GM21381 (cell line): Measurements from ENCODE around the gene CMBL.
"Not testable (repeated sequence)": the region's sequence is repeated elsewhere in the genome, so short reads cannot be mapped to it uniquely, and the experiment has no call there.

Source experiments
- ATAC-seq: cut with Tn5 transposase; IDR thresholded peaks from one replicate; pipeline ENCODE4 v1.9.1; 2021; ENCODE audit warnings: mild to moderate bottlenecking, moderate library complexity; ENCODE audit not compliant: unreplicated experiment

CMBL gene

GRCh38 chr5:10307206-10308148 is at the start of gene CMBL:
TSS of gene CMBL (minus strand) at chr5:10307902. CDS start at chr5:10290762, 17,140 bp downstream.
- ATAC-seq: peak; percentile 88

GRCh38 chr5:10355071-10355889 is 47.6 kb upstream of the CMBL start:
- ATAC-seq: no peak

- peak; percentile 18 for ATAC-seq
Measured at GRCh38 chr5:10354048-10354872, 46.6 kb upstream of the CMBL start.

GRCh38 chr5:10353241-10354047 is 45.7 kb upstream of the CMBL start, which contains the start of gene MARCHF6:
TSS of gene MARCHF6 (plus strand) at chr5:10353695. CDS start at chr5:10353899, 204 bp downstream.
- peak; percentile 90 for ATAC-seq

GRCh38 chr5:10352430-10353240 is 44.9 kb upstream of the CMBL start:
- ATAC-seq: peak; percentile 6

GRCh38 chr5:10351919-10352318 is 44.2 kb upstream of the CMBL start:
- ATAC-seq: no peak

GRCh38 chr5:10351199-10351905 is 43.6 kb upstream of the CMBL start:
- ATAC-seq: no peak

GRCh38 chr5:10348258-10348657 is 40.6 kb upstream of the CMBL start:
- no peak for ATAC-seq

- ATAC-seq: not testable (repeated sequence)
Measured at GRCh38 chr5:10344461-10345106, 36.9 kb upstream of the CMBL start.

- ATAC-seq: no peak
Measured at GRCh38 chr5:10343486-10343885, 35.8 kb upstream of the CMBL start.

- ATAC-seq: no peak
Measured at GRCh38 chr5:10339958-10340357, 32.3 kb upstream of the CMBL start.

- no peak for ATAC-seq
Measured at GRCh38 chr5:10339058-10339811, 31.5 kb upstream of the CMBL start.

- ATAC-seq: no peak
Measured at GRCh38 chr5:10338686-10339057, 31.0 kb upstream of the CMBL start.

GRCh38 chr5:10337986-10338385 is 30.3 kb upstream of the CMBL start:
- ATAC-seq: no peak

- ATAC-seq: no peak
Measured at GRCh38 chr5:10337107-10337506, 29.4 kb upstream of the CMBL start.

GRCh38 chr5:10335711-10336470 is 28.2 kb upstream of the CMBL start:
- ATAC-seq: no peak

GRCh38 chr5:10334831-10335230 is 27.1 kb upstream of the CMBL start:
- ATAC-seq: no peak
